Measurements from ENCODE around the gene DHRS3. TPM values are rescaled to one million over a fixed set of nuclear protein-coding genes. Genes with fewer than 3 reads are reported as not detected.
A peak's percentile ranks its signal among the peaks of the same experiment; 100 is the strongest.

Gene DHRS3
- total RNA-seq, 1 experiment from 2014 or later: 54.5 TPM

GRCh38 chr1:12519693-12520364 is 98.2 kb downstream of the DHRS3 start:
- H3K27me3 Mint-ChIP-seq (ENCODE audit: low read depth): no peaks in the 10 kb centered on the region; the same call in 1 of the 2 replicates
- H2BK15ac ChIP-seq (ENCODE audit: low read depth, low read length): no peak overlapping the region
- H3K79me1 ChIP-seq (ENCODE audit: insufficient read depth, low read depth, low read length, poor library complexity, severe bottlenecking): no peaks in the 10 kb centered on the region
- no peak overlapping the region for H2BK120ac ChIP-seq (ENCODE audit: low read depth, low read length, poor library complexity, severe bottlenecking)
- no peak overlapping the region for H3K56ac ChIP-seq (ENCODE audit: insufficient read length, low read depth, low read length)
- no peak overlapping the region for H3K23ac ChIP-seq (ENCODE audit: insufficient read length, low read depth, low read length)
- no peak overlapping the region for H3K18ac ChIP-seq (ENCODE audit: insufficient read length, low read depth, low read length)
- H4K5ac ChIP-seq (ENCODE audit: insufficient read length, low read depth, low read length): no peak overlapping the region
- peaks cover 5 to 8% of the 10 kb centered on the region in 2 experiments; a peak in 3 of 4 replicates for H3K4me1 Mint-ChIP-seq
- H3K27ac ChIP-seq (ENCODE audit: insufficient read length, low read depth, low read length): no peak overlapping the region
- H3K9me3 Mint-ChIP-seq: no peaks in the 10 kb centered on the region
- no peaks in the 10 kb centered on the region; a peak in 1 of 7 replicates for H3K36me3 Mint-ChIP-seq (ENCODE audit: insufficient read depth in 1 of 3, low read depth in 3 of 3)
- H3K4ac ChIP-seq (ENCODE audit: low read depth, low read length): no peak overlapping the region
- WGBS (ENCODE audit: extremely low coverage, insufficient read length, low lambda C conversion rate): no CpG with 5 or more reads among the region's 11 CpGs
- H3K9me3 ChIP-seq (ENCODE audit: control insufficient read depth, low read depth, low read length): no peaks in the 10 kb centered on the region
- no peak overlapping the region for H3K14ac ChIP-seq (ENCODE audit: insufficient read depth, low read length)
- no peak overlapping the region for H4K91ac ChIP-seq (ENCODE audit: insufficient read length, low read depth, low read length)
- no peak overlapping the region for H2AFZ ChIP-seq (ENCODE audit: low read length)
- no peak overlapping the region for H2BK5ac ChIP-seq (ENCODE audit: insufficient read length, low read length)
- no peak overlapping the region for H3K9ac ChIP-seq (ENCODE audit: extremely low read depth, insufficient read length, low read length)
- H2AK5ac ChIP-seq (ENCODE audit: insufficient read length, low read length): no peak overlapping the region
- no peak overlapping the region for H3K4me2 ChIP-seq (ENCODE audit: insufficient read depth, insufficient read length, low read length)
- H3T11ph ChIP-seq (ENCODE audit: low read length): no peak overlapping the region
- no peaks in the 10 kb centered on the region for H3K4me1 ChIP-seq (ENCODE audit: insufficient read depth, low read length)
- no peak overlapping the region for H4K8ac ChIP-seq (replicated peaks; ENCODE audit: insufficient read length, low read depth, low read length)
- TF ChIP-seq, protein P1, sequence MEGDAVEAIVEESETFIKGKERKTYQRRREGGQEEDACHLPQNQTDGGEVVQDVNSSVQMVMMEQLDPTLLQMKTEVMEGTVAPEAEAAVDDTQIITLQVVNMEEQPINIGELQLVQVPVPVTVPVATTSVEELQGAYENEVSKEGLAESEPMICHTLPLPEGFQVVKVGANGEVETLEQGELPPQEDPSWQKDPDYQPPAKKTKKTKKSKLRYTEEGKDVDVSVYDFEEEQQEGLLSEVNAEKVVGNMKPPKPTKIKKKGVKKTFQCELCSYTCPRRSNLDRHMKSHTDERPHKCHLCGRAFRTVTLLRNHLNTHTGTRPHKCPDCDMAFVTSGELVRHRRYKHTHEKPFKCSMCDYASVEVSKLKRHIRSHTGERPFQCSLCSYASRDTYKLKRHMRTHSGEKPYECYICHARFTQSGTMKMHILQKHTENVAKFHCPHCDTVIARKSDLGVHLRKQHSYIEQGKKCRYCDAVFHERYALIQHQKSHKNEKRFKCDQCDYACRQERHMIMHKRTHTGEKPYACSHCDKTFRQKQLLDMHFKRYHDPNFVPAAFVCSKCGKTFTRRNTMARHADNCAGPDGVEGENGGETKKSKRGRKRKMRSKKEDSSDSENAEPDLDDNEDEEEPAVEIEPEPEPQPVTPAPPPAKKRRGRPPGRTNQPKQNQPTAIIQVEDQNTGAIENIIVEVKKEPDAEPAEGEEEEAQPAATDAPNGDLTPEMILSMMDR (conservative IDR thresholded peaks at IDR 0.05): no peak
- no peaks in the 10 kb centered on the region for H3K79me2 ChIP-seq (ENCODE audit: insufficient read depth, low read length)
- H3K4me3 Mint-ChIP-seq: no peak overlapping the region
- H3K23me2 ChIP-seq (ENCODE audit: insufficient read length, low read depth, low read length, poor library complexity, severe bottlenecking): no peaks in the 10 kb centered on the region
- H2BK12ac ChIP-seq (ENCODE audit: insufficient read length, low read depth, low read length): no peak overlapping the region
- no peaks in the 10 kb centered on the region for H3K27me3 ChIP-seq (ENCODE audit: insufficient read depth, low read length)
- no peak for DNase-seq
- no peaks in the 10 kb centered on the region for H4K20me1 ChIP-seq (ENCODE audit: control insufficient read depth, insufficient read depth, insufficient read length)
- H3K27ac Mint-ChIP-seq: peak overlapping the region in 1 of 3 experiments; percentile 28; a peak in 1 of 7 replicates
- no peak overlapping the region for H2BK20ac ChIP-seq (ENCODE audit: low read depth, low read length, poor library complexity, severe bottlenecking)

All from H9 (cell line).